GM18508 (cell line): ENCODE measurements around the gene GRK3.

Experiments
- ATAC-seq: cut with Tn5 transposase; IDR thresholded peaks from one replicate; pipeline ENCODE4 v1.9.1; 2021; ENCODE audit warnings: moderate number of reproducible peaks; ENCODE audit not compliant: insufficient read depth, unreplicated experiment

Gene GRK3

DNA sequence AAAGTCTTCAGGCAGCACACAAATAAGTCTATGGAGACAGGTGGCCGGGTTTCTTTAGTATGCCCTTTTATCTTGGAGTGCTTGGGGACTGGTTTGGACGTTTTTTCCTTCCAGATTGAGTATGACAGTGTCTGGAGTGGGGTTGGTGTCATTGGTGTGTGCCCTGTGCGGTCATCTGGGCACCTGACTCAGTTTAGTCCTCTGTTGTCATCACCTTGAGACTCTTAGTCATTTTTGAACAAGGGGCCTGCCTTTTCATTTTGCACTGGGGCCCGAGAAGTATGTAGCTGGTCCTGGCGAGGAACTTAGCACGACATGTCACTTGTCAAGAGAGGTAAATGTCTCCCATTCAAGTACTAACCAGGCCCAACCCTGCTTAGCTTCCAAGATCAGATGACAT is 150.3 kb downstream of the GRK3 start:
- ATAC-seq = no peak

- ATAC-seq = no peak
Measured at GRCh38 chr22:25716637-25717036, 152.2 kb downstream of the GRK3 start.

GRCh38 chr22:25718135-25718840 is 153.8 kb downstream of the GRK3 start:
- ATAC-seq = no peak

DNA sequence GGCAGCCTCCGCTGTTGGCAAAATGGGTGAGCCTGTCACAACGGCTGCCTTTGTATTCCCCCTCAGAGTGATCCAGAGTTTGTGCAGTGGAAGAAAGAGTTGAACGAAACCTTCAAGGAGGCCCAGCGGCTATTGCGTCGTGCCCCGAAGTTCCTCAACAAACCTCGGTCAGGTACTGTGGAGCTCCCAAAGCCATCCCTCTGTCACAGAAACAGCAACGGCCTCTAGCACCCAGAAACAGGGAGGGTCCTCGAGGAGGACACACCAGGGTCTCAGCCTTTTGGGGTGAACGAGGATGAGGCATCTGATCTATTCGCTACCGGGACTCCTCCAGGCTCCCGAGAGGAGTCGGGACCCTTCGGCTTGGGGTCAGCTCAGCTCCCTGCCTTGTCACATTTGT is 157.7 kb downstream of the GRK3 start:
- ATAC-seq = no peak

GRCh38 chr22:25722626-25723025 is 158.2 kb downstream of the GRK3 start:
- ATAC-seq = no peak

DNA sequence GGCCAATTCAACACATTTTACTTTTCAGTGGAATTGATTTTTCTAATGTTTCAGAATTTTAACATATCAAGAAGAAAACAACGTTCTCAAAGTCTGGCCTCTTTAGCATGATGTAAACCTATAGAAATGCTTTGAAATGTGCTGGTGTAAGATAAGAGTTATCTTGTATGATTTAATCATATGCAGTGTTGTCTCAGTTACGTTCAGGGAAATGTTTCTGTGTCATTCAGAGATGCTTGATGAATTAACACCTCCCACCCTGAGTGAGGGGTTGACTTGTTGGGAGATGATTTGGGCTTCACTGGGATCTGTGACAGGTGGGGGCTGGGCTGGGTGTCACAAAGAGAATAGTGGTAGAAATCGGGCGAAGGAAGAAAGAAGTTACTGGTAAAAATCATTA is 161.8 kb downstream of the GRK3 start:
- no peak for ATAC-seq

- no peak for ATAC-seq
Measured at GRCh38 chr22:25728071-25728470, 163.6 kb downstream of the GRK3 start.

GRCh38 chr22:25729016-25729995 is 164.8 kb downstream of the GRK3 start:
- ATAC-seq = no peak

- no peak for ATAC-seq
Measured at GRCh38 chr22:25735650-25736049, 171.2 kb downstream of the GRK3 start.

- no peak for ATAC-seq
Measured at GRCh38 chr22:25736378-25737011, 172.0 kb downstream of the GRK3 start.

DNA sequence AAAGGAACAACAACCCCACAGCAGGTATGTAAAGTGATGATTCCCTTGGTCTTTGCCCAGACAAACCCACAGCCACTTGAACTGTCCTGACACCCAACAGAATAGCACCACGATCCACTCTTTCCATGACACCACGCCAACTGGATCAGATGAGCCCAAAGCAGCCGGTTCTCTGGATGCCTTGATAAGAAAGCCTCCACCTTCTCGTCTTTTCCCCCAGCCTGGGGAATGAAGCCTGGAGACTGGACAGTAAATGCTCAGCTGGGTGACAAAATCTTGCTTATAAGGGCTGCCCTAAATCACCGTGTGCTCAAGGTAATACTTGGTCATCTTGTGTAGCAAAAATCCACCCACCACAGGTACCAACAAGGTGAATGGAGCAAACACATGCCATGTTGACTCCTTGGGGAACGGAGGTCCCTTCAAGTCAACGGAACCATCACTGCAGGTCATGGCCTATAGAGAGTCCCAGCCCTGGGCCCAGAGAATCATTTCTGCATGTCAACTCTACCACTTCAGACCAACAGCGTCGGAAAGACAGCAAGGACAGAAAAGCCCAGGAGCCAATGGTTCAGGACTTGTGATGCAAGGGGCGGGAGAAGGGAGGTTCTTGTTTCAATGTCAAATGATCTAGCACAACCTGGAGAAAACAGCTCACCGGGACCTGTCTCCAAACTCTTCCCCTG is 175.3 kb downstream of the GRK3 start:
- ATAC-seq = no peak

DNA sequence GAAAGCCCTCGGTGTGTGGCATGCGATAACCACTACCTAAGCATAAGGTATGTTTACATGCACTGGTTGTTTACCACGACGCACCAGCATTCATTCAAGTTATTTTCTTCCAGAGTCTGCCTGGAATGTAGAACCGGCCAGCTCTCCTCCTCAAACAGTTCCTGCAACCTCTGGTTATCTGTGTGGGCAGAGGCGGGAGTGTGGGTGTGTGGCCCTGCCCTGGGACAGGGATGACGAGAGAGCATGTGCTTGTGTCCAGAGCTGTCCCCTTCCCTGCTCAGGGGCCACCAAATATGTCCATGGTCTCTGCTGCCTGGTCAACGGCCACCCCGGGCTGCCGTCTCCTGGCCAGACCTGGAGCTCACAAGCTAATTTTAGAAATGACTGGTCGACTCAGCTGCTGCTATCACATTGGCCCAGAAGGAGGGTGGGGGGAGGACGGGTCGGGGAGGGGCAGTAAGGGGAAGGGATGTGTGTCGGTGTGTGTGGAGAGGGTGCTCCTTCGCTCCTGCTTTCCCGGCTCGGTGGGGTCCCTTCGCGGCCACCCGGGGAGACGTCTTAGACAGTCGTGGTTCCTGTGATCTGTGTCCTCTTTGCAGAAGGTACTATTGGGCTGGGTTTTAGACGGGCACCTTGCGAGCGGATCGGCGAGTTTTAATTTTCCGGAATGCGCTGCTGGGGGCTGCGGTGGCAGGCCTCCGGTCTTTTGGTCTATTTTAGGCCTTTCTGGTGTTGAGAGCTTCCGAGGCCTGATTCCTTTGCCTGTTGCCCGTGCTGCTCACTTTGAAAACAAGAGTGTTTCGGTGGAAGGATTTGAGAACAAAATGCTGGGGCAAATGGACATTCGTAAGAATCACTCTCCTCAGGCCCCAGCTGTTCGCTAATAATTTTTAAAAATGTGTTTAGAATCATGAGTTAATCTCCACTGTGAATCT is 177.5 kb downstream of the GRK3 start, which contains the start of gene MYO18B:
TSS of gene MYO18B (plus strand) at position 497 of the 935 bp plus-strand sequence. CDS start 18,905 bp downstream, outside the sequence.
- ATAC-seq = no peak

- no peak for ATAC-seq
Measured at GRCh38 chr22:25742918-25743708, 178.6 kb downstream of the GRK3 start.

DNA sequence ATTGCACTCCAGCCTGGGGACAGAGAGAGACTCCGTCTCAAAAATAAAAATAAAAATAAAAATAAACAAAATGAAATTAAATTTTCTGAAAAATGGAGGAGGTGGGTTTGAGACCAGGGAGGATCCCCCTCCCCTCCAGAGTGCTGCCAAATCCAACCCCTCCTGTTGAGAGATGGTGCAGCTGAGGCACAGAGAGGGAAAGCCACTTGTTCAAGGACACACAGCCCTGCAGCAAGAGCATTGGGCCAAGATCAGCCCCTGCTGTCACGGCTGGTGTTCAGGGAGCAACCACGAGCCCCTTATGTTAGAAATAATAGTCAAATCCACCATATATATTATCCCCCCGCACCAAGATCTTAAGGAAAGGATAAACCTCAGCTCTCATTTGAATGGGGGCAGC is 180.2 kb downstream of the GRK3 start:
- no peak for ATAC-seq

DNA sequence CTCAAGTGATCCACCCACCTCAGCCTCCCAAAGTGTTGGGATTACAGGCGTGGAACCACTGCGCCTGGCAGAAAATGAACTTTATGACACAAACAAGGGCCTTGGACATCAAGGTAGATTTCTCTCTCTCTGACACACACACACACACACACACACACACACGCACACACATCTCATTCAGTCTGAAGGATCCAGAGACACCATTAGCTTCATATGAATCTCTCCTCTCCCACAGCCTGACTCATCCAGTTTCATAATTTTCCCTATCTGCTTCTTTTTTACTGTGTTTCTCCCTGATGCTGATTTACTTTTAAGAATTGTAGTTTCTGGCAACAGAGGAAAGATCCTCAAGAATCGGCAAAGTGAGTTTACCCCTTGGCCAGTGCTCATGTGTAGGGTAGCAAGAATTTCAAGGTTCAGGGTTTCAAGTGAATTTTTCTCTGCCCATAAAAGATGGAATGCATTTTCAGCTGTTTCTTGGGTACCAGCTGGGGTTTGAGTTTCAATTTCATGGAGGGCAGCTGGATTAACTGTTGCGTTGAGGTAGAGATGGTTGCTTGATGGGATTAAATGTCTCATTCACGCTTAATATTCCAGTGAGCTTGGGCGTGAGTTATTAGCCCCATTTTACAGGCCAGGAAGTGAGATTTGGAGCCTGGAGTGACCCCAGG is 181.0 kb downstream of the GRK3 start:
- no peak for ATAC-seq

DNA sequence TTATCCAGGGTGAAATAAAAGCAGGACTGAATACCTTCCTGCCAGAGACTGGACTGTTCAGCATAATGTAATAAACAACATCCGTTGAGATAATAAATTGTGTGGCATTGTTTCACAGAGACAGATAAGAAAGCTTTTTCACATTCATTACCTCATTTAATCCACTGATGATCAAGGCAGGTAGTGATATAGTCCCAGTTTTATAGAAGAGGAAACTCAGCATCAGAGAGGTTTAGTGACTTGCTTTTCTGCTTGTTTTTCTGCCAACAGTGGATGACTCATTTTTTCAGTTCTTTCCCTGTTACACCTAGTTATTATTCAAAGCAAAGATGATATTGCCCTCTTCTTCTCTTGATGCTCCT is 181.5 kb downstream of the GRK3 start:
- ATAC-seq = no peak

GRCh38 chr22:25747245-25747944 is 182.9 kb downstream of the GRK3 start:
- ATAC-seq = no peak
